ENCODE data around the gene IRGC. TPM values are rescaled to one million over a fixed set of nuclear protein-coding genes. Genes with fewer than 3 reads are reported as not detected.

IRGC gene
- total and polyA plus RNA-seq, 2 of the 13 experiments (the other 11 are each of a cell fraction or from before 2014, with no cell fraction given) = not detected

DNA sequence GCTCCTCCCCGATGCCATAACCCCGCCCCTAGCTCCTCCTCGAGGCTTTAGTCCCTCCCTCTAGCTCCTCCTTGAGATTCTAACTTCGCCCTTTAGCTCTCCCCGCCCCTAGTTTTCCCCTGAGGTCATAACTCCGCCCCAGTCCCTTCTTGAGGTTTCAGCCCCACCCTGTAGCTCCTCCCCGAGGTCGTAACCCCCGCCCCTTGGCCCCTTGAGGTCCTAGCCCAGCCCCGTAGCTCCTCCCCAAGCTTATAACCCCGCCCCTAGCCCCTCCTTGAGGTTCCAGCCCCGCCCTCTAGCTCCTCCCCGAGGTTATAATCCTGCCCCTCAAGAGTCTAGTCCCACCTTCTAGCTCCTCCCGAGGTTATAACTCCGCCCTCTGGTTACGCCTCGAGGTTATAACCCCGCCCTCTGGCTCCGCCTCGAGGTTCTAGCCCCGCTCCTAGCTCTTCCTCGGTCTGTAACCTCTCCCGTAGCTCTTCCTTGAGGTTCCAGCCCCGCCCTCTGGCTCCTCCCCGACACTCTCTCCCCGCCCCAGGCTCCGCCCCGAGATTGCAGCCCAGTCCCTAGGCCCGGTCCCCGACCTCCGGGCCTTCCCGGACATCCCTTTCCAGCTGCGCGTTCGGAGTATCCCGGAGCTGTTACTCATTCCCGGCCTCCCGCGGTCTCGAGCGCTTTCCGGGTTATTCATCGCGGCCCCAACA, 47.3 kb upstream of the IRGC start (continued):
- TF ChIP-seq DR1 (CRISPR knock-in tag; IDR thresholded peaks at IDR 0.05) (no peak), SALL1 (CRISPR knock-in tag; IDR thresholded peaks at IDR 0.05) (peak; percentile 25; the same call in 1 of the 2 replicates), HOXA3 (CRISPR knock-in tag; IDR thresholded peaks at IDR 0.05) (no peak), PCBP2 (optimal IDR thresholded peaks at IDR 0.05; ENCODE audit: low read depth, low read length, poor library complexity, severe bottlenecking) (no peak), NFIC (IDR thresholded peaks at IDR 0.05; ENCODE audit: low read length) (no peak), SP5 (CRISPR knock-in tag; IDR thresholded peaks at IDR 0.05; ENCODE audit: borderline replicate concordance, low read depth) (0 out of 2 replicates have a peak, but pooled peaks have one; percentile 15), PHF8 (CRISPR knock-in tag; IDR thresholded peaks at IDR 0.05) (peak; percentile 69), ZNF510 (CRISPR knock-in tag; IDR thresholded peaks at IDR 0.05; ENCODE audit: low read depth) (0 out of 2 replicates have a peak, but pooled peaks have one; percentile 53), ZNF446 (CRISPR knock-in tag; IDR thresholded peaks at IDR 0.05) (no peak), ZFY (CRISPR knock-in tag; IDR thresholded peaks at IDR 0.05) (peak; percentile 78), ZNF335 (CRISPR knock-in tag; IDR thresholded peaks at IDR 0.05) (no peak), NAIF1 (CRISPR knock-in tag; IDR thresholded peaks at IDR 0.05; ENCODE audit: borderline replicate concordance) (0 out of 2 replicates have a peak, but pooled peaks have one; percentile 30), ZSCAN25 (CRISPR knock-in tag; IDR thresholded peaks at IDR 0.05) (no peak), ZNF674 (CRISPR knock-in tag; IDR thresholded peaks at IDR 0.05; ENCODE audit: low read depth) (no peak), POLR2A (IDR thresholded peaks at IDR 0.05; ENCODE audit: insufficient read depth in 1 of 2, low read depth in 2 of 2, low read length in 2 of 2) (peak; percentile 47 to 64; a peak in 3 of 4 replicates), ZBTB3 (CRISPR knock-in tag; IDR thresholded peaks at IDR 0.05; ENCODE audit: borderline replicate concordance, low read depth) (no peak), PAF1 (CRISPR knock-in tag; IDR thresholded peaks at IDR 0.05) (no peak), ISX (CRISPR knock-in tag; conservative IDR thresholded peaks at IDR 0.05) (no peak), TARDBP (CRISPR knock-in tag; IDR thresholded peaks at IDR 0.05) (0 out of 2 replicates have a peak, but pooled peaks have one; percentile 15), NR2C2 (CRISPR knock-in tag; IDR thresholded peaks at IDR 0.05; ENCODE audit: borderline replicate concordance) (peak; percentile 35; the same call in 1 of the 2 replicates), ZNF7 (CRISPR knock-in tag; IDR thresholded peaks at IDR 0.05) (no peak), RELA (CRISPR knock-in tag; IDR thresholded peaks at IDR 0.05) (no peak)
- TF ChIP-seq, protein P1, sequence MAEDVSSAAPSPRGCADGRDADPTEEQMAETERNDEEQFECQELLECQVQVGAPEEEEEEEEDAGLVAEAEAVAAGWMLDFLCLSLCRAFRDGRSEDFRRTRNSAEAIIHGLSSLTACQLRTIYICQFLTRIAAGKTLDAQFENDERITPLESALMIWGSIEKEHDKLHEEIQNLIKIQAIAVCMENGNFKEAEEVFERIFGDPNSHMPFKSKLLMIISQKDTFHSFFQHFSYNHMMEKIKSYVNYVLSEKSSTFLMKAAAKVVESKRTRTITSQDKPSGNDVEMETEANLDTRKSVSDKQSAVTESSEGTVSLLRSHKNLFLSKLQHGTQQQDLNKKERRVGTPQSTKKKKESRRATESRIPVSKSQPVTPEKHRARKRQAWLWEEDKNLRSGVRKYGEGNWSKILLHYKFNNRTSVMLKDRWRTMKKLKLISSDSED (CRISPR knock-in tag; IDR thresholded peaks at IDR 0.05) = no peak
- TF ChIP-seq, protein P2, sequence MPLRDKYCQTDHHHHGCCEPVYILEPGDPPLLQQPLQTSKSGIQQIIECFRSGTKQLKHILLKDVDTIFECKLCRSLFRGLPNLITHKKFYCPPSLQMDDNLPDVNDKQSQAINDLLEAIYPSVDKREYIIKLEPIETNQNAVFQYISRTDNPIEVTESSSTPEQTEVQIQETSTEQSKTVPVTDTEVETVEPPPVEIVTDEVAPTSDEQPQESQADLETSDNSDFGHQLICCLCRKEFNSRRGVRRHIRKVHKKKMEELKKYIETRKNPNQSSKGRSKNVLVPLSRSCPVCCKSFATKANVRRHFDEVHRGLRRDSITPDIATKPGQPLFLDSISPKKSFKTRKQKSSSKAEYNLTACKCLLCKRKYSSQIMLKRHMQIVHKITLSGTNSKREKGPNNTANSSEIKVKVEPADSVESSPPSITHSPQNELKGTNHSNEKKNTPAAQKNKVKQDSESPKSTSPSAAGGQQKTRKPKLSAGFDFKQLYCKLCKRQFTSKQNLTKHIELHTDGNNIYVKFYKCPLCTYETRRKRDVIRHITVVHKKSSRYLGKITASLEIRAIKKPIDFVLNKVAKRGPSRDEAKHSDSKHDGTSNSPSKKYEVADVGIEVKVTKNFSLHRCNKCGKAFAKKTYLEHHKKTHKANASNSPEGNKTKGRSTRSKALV (CRISPR knock-in tag; IDR thresholded peaks at IDR 0.05) = 0 out of 2 replicates have a peak, but pooled peaks have one; percentile 27
- TF ChIP-seq, protein P3, sequence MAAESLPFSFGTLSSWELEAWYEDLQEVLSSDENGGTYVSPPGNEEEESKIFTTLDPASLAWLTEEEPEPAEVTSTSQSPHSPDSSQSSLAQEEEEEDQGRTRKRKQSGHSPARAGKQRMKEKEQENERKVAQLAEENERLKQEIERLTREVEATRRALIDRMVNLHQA (CRISPR knock-in tag; IDR thresholded peaks at IDR 0.05) = no peak
- TF ChIP-seq, protein P4, sequence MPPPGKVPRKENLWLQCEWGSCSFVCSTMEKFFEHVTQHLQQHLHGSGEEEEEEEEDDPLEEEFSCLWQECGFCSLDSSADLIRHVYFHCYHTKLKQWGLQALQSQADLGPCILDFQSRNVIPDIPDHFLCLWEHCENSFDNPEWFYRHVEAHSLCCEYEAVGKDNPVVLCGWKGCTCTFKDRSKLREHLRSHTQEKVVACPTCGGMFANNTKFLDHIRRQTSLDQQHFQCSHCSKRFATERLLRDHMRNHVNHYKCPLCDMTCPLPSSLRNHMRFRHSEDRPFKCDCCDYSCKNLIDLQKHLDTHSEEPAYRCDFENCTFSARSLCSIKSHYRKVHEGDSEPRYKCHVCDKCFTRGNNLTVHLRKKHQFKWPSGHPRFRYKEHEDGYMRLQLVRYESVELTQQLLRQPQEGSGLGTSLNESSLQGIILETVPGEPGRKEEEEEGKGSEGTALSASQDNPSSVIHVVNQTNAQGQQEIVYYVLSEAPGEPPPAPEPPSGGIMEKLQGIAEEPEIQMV (CRISPR knock-in tag; IDR thresholded peaks at IDR 0.05; ENCODE audit: low read depth) = no peak

Measured in HepG2 (cell line).